Measurements from ENCODE around the gene CD151. TPM values are rescaled to one million over a fixed set of nuclear protein-coding genes. Genes with fewer than 3 reads are reported as not detected.

CD151 gene
- total RNA-seq, 4 donors from 2014 or later = 307 to 1,070 (median 520) TPM

- no peak for TF ChIP-seq CTCF (IDR thresholded peaks at IDR 0.05; ENCODE audit: low read depth)
Observed at GRCh38 chr11:803770-804598, 28.8 kb upstream of the CD151 start.

- TF ChIP-seq CTCF (IDR thresholded peaks at IDR 0.05; ENCODE audit: low read depth) = no peak
Observed at GRCh38 chr11:804599-804964, 28.2 kb upstream of the CD151 start.

DNA sequence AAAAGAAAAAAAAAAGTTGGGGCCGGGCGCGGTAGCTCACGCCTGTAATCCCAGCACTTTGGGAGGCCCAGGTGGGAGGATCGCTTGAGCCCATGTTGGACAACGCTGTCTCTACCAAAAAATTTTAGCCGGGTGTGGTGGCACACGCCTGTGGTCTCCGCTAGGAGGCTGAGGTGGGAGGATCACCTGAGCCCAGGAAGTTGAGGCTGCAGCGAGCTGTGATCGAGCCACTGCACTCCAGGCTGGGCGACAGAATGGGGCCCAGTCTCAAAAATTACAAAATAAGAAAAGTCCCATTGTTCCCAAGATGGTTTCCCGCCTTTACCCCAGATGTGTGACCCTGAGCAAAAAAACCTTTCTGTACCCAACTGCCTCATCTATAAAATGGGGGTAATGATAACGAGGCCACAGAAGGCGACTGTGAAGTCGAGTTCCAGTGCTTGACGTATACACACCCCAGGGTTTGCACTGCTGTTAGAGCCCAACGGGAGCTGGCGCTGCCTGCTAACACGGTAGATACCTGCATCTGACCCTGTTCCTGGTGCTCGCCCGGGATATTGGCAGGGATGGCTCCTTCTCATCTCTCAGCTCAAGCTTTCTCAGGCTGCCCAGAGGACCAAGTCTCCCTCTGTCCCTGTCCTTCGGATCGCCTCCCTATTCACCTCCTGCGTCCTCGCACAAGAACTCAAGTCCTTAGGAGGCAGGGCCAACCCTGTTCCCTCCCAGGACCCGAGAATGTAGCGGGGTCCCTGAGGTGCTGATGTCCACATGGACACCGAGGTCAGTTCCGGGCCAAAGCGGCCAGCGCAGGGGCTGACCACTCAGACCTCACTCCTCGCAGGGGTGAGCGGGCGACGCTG, 24.1 kb upstream of the CD151 start:
- no peak for TF ChIP-seq CTCF (IDR thresholded peaks at IDR 0.05; ENCODE audit: low read depth)

GRCh38 chr11:809287-810039, 23.3 kb upstream of the CD151 start, which contains the start of gene RPLP2:
RPLP2 (plus strand) TSS chr11:809967; CDS start chr11:810235, 268 bp downstream.
- no peak for TF ChIP-seq CTCF (IDR thresholded peaks at IDR 0.05; ENCODE audit: low read depth)

DNA sequence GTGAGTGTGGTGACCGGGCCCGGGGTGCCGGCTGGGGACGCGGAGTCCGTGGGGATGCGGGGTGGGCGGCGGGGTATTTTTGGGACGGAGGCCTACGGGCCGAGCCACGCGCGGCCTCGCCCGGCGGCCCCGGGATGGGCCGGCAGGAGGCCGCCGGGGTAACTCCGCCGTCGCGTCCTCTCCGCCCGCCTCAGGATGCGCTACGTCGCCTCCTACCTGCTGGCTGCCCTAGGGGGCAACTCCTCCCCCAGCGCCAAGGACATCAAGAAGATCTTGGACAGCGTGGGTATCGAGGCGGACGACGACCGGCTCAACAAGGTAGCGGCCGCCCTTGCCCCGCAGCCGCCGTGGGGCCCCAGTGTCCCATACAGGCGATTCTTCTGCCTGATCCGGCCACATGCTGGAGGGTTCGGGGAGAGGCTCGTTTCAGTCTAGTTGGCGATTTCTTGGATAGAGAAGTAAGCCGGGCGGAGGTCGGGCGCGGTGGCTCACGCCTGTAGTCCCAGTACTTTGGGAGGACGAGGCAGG, 22.6 kb upstream of the CD151 start:
- no peak for TF ChIP-seq CTCF (IDR thresholded peaks at IDR 0.05; ENCODE audit: low read depth)

DNA sequence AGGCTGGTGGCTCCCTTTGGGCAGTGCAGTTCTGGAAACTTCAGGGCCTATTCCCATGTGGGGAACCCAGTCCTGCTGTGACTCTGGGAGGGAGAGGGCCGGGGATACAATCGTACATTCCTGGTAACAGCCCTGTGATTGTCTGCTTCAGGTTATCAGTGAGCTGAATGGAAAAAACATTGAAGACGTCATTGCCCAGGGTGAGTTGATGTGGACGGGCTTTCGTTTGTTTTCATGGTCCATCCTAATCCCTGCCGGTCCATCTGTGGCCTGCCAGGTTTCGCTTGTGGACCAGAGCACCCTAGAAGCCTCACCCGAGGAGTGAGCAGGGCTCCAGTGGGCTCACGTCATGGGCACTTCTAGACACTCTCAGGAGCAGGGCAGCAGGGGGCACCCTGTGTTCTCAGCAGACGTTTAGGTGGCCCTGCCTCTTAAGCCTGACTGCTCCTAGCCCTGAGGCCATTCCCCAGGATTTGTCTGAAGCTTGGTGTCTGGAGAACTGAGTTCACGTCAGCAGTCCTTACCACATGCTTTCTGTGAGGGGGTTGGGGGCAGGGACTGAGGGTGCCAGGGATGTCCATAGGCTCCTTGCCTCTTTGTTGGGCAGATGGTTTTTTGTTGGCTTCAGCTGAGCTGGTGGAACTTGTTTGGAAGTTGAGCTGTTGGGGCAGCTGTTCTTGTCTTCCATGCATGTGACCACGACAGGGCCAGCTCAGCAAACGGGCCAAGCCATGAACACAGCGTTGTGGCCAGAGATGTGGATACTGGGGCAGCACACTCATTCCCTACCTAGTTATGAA, 21.1 kb upstream of the CD151 start:
- no peak for TF ChIP-seq CTCF (IDR thresholded peaks at IDR 0.05; ENCODE audit: low read depth)

Measured in subcutaneous adipose tissue (tissue), 4 donors.